Stimulated activated CD8-positive, alpha-beta memory T cell treated with anti-CD3 and anti-CD28 coated beads, Interleukin-15, amount 100 ng/mL, for 24 hours (primary cell): ENCODE results near the gene DACH1.
"Not testable (repeated sequence)": the region's sequence is repeated elsewhere in the genome, so short reads cannot be mapped to it uniquely, and the experiment has no call there.

ENCODE experiments used
- DNase-seq: peaks from one replicate; pipeline ENCODE4 v3.0.0-alpha.2; 2020; ENCODE audit warnings: low read depth

The DACH1 gene

GRCh38 chr13:71867131-71867814, at the start of gene DACH1:
DACH1 (minus strand) TSS chr13:71867204.
- no peak for DNase-seq

DNA sequence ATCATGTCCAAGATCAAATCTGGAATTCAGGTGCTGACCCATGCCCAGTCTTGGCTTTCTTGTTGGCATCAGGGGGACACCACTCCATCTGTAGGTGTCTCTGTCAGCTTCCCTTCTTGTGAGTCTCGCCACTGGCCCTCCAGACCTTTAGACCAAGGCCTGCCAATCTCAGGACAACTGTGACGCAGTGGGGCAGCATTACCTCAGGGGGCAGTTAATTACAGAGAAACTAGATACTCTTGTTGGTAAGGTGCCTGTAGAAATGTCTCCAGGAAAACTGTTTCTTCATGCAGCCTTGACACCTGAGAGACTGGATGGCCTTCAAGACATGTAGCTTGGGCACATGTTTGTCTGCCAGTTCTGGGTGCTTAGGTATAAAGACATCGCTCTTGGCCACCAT, 46.7 kb upstream of the DACH1 start:
- no peak for DNase-seq

DNA sequence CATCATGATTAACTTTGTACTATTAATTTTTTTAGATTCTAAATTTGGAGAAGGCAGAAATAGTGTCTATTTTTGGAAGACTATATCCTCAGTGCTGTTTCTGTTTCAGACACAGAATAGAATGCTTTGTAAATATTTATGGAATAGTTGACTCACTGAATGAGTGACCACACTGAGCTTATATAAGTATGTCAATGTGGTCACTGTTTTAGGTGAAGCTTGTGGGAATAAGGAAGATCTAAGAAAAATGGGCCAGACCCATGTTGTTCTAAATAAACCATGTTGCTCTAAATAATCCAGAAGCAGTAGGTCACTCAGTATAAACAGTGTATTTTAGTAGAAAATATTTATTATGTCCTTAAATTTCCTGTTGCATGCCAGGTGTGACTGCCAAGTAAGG, 45.5 kb upstream of the DACH1 start:
- no peak for DNase-seq

DNA sequence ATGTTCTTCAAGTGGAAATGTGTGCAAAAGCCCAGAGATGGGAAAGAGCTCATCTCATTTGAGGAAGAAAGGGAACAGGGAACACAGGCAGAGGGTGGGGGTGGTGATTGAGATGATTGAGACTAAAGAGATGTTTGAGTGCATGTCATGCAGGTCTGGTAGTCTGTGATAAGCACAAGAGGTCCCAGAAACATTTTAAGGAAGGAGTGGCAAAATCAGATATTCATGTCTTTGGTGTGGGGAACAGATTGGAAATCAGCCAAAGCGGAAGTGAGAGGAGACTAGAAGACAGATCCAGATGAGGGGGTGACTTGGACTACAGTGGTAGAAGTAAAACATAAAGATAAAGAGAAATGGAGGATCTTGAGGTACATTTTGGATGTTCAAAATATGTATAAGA, 39.4 kb upstream of the DACH1 start:
- DNase-seq: no peak

DNA sequence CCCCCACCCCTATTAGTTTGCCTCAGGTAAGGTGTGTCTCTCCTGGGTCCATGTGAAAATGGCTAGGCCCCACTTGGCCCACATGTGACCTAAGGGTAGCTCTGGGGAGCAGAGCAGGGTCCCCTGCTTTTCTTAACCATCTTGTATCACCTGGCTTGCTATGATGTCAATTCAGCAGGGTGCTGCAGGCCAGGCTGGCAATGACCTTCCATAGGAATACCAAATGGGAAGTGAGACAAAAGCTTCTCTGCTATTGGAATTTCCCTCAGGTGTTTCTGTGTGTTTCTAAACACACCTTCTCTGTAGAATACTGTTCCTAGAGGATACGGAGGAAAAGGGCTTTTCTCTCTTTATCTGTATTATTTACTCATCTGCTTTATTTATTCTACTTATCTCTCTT, 35.7 kb upstream of the DACH1 start:
- DNase-seq: no peak

DNA sequence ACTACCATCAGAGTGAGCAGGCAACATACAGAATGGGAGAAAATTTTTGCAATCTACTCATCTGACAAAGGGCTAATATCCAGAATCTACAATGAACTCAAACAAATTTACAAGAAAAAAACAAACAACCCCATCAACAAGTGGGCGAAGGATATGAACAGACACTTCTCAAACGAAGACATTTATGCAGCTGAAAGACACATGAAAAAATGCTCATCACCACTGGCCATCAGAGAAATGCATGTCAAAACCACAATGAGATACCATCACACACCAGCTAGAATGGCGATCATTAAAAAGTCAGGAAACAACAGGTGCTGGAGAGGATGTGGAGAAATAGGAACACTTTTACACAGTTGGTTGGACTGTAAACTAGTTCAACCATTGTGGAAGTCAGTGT, 26.5 kb upstream of the DACH1 start:
- not testable (repeated sequence) for DNase-seq

- no peak for DNase-seq
Observed at GRCh38 chr13:71886880-71887279, 19.9 kb upstream of the DACH1 start.

GRCh38 chr13:71882120-71882519, 15.1 kb upstream of the DACH1 start:
- DNase-seq: no peak

- DNase-seq: no peak
Observed at GRCh38 chr13:71880753-71881541, 13.9 kb upstream of the DACH1 start.

DNA sequence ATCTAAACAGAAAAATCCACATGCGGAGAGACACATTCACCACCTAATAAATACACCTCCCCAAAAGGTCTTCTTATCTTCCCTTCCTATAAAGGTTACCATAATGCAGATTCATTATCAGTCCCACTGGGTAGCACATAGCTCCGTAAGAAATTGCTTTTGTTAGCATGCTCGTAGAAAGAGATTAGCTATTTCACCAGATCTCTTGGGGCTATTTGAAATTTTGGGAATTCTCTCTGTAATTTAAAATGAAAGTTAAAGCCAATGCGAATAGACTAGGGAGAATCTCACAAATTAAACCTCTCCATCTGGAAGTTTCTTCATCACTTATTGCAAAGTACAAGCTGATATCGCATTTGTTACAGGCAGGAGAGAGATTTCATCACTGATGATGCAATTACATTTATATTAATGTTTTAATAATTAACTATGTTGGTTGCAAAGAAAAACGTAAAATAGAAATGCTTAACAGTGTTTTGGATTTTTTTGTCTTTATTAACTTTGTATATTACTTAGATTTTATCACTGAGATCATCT, 12.9 kb upstream of the DACH1 start:
- no peak for DNase-seq

DNA sequence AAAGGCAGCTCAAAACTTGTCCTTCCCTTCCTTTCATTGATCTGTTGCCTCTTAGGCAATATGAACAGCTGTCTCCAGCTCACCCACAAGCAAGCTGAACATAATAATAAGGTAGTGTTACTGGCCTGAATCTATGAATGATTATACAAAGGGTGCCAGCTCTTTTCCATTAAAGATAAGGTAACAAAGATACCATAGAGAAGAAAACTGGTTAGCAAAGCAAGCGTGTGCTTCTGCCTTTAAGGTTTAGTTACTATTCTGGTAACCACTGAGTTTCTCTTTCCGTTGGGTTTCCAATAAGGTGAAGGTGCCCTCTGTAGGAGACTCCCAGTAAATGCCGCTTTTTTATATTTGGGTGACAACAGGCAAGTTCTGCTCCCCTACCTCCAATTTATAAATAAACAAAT, 12.1 kb upstream of the DACH1 start:
- DNase-seq: no peak

DNA sequence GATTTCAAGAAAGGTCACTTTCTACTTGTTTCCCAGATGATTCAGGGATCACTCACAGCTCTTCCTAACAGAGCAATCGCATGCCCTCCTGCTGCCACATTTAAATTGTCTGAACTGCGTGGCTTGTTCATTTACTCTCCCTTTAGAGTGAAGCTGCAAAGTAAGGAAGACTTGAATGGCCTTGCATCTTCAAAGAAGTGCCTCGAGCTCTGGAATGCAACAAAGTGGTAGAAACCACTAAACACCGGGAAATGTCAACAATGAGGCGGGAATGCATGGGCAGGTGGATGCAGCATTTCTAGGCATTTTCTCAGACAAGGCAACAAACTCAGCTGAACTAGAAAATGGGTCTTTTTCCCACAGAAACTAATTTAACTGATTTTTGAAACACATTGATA, 10.3 kb upstream of the DACH1 start:
- no peak for DNase-seq

- no peak for DNase-seq
Observed at GRCh38 chr13:71876648-71877255, 9.7 kb upstream of the DACH1 start.

DNA sequence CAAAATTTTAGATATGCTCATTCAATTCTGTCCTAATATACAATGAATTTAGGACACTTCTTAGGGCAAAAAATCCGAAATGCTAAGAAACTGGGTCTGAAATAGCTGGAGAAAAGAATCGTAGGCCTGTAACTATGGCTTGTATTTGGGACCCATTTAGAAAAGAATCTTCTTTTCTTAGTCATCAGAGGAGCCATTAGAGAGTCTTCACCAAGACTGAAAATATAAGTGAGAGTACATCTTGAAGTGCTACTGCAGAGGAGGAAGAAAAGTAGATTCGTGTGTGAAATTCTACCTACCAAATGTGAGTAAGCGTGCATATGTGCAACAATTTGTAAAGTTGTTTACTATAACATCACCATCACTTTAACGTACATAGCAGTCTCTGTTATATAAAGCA, 8.8 kb upstream of the DACH1 start:
- no peak for DNase-seq

DNA sequence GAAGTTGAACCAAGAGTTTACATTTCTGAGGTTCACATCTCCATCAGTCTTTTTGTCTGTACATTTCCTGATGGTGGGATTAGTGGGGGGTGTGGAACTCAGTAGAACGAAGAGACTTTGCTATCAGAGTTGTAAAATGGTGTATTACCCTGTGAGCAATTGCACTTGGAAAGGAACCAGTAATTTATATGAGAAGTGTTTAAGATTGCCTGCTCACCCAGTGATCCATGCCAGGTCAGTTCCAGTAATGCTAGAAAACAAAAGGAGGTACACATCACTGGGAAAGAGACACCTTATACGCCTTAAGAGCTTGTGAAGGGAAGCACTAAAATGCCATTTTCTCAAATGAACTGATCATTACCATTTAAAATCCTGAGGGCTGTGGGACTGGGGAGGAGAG, 7.5 kb upstream of the DACH1 start:
- DNase-seq: no peak

DNA sequence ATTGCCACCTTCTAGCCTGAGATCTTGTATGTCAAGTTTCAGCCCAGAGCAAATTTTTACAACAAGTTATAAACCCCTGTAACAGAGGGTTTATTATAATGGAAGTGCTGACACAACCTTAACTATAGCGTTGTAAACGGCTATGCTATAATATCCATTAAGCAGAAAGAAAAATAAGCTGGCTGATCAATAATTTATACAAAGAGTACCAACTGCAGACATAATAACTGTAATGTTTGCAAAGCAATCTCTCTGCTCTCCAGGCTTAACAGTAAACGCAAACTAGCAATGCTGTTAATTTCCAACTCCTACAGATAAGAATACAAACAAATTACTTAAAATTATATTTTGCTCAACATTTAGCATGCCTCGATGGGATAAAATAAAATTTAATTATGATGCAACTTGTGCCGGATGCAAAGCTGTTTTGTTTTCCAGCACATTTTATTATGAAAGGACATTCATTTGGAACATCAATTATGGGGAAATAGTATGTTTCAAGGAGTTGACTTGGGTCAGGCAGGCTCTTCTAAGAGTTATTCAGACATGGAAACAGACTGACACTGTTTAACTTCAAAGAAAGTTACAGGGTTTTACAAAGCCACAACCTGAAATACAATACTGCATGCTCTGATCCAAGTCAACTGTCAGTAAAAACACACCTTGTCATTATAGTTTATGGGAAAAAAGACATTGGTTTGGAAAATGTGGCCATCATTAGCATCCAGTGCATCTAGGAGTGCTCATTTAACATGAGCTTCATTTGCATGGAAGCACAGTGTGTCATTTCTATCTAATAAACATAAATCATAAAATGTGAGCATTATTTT, 6.6 kb upstream of the DACH1 start:
- DNase-seq: no peak

GRCh38 chr13:71871844-71872243, 4.8 kb upstream of the DACH1 start:
- no peak for DNase-seq

GRCh38 chr13:71871176-71871754, 4.3 kb upstream of the DACH1 start:
- DNase-seq: no peak

DNA sequence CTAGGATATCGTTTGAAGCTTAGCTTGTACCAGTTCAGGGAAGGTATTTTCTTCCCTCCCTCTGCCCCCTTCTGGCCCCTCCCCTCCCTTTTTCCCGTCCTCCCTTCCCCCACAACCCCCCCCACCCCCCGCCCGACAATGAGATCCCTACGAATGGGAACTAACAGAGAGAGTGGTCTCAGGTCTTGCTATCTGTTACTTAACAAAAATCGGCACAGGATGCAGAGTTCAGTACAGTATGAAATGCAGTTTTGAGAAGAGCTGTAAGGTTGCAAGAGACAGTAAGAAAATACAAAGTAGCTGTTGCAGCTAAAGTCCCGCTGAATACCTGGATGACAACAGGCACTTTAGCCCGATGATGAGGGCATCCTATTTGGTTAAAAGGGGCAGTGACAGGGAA, 3.1 kb upstream of the DACH1 start:
- DNase-seq: no peak

GRCh38 chr13:71869274-71869673, 2.3 kb upstream of the DACH1 start:
- DNase-seq: no peak

- no peak for DNase-seq
Observed at GRCh38 chr13:71866335-71867130, 471 bp downstream of the DACH1 start.
